HTR-8/SVneo (cell line): ENCODE results near the gene RNF213.
"Not testable (repeated sequence)": the region's sequence is repeated elsewhere in the genome, so short reads cannot be mapped to it uniquely, and the experiment has no call there.

ENCODE experiments used
- DNase-seq: peaks from one replicate; pipeline ENCODE4 v3.0.0; 2011; ENCODE audit warnings: low spot score, mixed read lengths; ENCODE audit not compliant: insufficient read length
- FAIRE-seq: peaks from 2 replicates; lab custom pipeline; 2011; peaks lifted over from hg19 to GRCh38; lab: Jason Lieb, UNC

Gene RNF213

GRCh38 chr17:80289616-80290015 lies 29.0 kb downstream of the RNF213 start:
- no peak for DNase-seq

DNA sequence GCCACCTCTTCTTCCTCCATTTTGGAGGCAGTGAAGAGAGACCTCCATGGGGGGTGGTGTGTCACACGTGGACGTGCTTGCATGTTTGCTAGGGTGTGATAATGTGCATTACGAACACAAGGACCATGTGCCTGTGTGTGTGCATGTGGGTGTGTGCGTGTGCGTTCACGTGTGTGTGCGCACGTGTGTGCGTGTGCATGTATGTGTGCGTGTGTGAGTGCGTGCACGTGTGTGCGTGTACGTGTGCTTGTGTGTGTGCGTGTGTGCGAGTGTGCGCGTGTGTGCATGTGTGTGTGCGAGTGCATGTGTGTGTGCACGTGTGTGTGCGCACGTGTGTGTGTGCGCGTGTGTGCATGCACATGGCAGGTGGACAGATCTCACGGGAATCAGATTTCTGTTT lies 29.5 kb downstream of the RNF213 start:
- no peak for DNase-seq

More at GRCh38 chr17:80289616-80290015, 29.0 kb downstream of the RNF213 start:
- no peak for FAIRE-seq

DNA sequence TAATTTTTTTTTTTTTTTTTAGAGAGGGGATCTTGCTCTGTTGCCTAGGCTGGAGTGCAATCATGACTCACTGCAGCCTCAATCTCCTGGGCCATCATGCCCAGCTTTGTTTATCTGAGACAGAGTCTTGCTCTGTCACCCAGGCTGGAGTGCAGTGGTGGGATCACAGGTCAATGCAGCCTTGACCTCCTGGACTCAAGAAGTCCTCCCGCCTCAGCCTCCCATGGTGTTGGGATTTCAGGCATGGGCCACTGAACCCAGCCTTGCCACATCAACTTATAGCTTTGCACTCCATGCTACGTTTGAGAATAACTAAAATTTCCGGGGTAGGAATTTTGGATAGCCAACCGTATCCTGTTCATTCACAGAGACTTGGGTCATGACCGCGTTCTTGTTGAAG lies 30.6 kb downstream of the RNF213 start:
- FAIRE-seq: no peak
- no peak for DNase-seq

More for the DNA sequence above, 29.5 kb downstream of the RNF213 start:
- FAIRE-seq: peak; percentile 97

DNA sequence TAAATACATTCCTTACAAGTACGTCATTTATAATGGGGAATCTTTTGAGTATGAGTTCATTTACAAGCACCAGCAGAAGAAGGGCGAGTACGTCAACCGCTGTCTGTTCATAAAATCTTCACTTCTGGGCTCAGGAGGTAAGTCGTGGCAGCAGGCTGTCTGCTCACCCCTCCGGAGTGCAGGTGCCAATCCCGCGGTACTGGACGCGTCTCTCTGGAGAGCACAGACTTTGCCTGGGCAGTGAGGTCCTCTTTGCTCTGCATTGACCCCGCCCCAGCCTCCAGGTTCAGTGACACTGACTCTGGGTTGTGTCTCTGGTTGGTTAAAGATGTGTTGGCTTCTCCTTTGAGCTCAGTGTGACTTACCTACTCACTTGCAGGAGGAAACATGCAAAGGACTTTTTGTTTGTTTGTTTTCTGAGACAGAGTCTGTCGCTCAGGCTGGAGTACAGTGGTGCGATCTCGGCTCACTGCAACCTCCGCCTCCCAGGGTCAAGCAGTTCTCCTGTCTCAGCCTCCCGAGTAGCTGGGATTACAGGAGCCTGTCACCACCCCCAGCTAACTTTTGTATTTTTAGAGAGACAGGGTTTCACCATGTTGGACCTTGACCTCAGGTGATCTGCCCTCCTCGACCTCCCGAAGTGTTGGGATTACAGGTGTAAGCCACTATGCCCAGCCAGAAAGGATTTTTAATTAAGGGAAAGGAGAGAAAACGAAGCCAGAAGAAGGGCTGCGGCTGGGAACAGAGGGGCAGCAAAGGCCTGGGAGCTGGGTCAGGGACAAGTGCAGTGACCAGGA lies 31.2 kb downstream of the RNF213 start:
- FAIRE-seq (no peak), DNase-seq (no peak)

DNA sequence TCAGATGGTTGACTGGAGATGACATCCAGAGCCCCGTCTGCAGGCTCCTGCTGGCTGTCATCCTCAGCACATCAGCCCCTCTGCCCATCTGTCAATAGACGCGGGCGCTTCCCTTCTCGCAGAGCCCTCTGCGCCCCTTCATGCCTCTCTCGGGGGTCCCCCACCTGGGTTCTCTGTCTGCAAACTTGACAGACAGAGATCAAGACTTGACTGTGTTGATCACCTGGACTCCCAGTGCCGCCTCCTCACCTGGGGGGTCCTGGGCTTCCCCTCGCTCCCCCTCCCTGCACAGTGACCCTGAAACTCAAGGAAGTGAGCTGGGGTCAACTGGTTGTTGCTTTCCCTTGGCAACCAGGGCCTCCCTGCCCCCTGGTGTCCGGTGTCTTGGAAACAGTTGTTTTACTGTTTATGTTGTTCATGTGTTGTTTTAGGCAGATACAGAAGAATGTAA lies 31.9 kb downstream of the RNF213 start:
- FAIRE-seq: no peak
- DNase-seq: no peak

DNA sequence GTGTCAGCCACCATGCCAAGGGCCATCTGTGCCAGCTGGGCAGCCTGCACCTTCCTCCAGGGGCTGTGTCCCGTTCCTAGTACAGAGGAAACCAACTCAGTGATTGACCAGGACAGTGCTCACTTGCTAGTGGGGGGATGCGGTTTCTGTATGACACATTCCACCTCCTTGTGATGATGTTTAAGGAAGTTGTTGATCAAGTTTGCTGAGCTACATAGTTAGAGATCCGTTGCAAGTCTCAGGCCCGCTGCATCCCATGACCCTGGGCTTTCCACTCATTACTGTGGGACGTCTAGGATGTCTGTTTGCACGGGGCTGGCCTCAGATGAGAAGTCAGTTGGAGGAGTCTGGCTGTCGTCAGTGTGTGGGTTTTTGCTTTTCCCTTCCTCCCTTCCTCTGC lies 33.6 kb downstream of the RNF213 start:
- DNase-seq (no peak), FAIRE-seq (no peak)

DNA sequence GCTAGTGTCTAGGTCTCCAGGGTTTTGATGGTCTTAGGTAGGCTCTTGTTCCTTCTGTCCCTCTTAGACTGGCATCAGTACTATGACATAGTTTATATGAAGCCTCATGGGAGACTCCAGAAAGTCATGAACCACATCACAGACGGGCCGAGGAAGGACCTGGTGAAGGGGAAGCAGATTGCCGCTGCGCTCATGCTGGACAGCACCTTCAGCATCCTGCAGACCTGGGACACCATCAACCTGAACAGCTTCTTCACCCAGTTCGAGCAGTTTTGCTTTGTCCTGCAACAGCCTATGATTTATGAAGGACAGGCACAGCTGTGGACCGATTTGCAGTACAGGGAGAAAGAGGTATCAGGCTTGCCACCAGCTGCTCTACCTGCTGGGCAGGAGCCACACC lies 34.0 kb downstream of the RNF213 start:
- FAIRE-seq (no peak), DNase-seq (no peak)

DNA sequence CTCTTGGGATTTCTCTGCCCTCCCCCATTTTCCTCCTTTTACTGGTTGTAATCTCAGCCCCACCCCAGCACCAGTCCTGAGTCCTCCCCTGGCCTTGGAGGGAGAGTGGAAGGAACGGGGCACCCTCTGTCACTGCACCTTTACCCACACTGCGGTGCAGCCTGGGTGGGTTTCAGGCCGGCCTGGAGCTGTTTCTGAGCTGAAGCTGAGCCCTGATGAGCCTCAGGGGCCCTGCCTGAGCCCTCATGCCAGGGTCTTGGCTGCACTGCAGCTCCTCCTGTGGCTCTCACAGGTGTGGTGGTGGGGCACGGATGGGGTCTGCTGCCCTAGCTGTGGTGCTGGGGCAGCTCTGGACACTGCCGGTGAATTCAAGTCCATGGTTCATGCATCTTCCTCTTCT lies 34.5 kb downstream of the RNF213 start:
- no peak for DNase-seq
- no peak for FAIRE-seq

GRCh38 chr17:80295559-80295958 lies 34.9 kb downstream of the RNF213 start:
- DNase-seq (no peak), FAIRE-seq (no peak)

DNA sequence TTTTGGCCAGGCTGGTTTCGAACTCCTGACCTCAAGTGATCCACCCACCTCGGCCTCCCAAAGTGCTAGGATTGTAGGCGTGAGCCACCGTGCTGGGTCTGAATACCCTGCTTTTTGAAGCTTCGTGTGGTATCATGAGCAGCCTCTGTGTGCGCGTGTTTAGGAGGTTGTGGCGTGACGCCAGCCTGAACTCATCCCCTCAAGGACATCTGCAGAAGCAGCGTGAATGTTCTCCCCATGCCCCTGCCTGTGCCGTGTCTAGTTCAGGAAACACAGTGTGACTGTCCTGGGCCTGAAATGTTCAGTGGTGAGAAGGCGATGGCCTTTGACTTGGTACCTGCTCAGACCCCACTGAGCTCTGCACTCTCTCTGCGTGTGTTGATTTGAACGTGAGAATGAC lies 35.6 kb downstream of the RNF213 start:
- no peak for DNase-seq
- FAIRE-seq: no peak

DNA sequence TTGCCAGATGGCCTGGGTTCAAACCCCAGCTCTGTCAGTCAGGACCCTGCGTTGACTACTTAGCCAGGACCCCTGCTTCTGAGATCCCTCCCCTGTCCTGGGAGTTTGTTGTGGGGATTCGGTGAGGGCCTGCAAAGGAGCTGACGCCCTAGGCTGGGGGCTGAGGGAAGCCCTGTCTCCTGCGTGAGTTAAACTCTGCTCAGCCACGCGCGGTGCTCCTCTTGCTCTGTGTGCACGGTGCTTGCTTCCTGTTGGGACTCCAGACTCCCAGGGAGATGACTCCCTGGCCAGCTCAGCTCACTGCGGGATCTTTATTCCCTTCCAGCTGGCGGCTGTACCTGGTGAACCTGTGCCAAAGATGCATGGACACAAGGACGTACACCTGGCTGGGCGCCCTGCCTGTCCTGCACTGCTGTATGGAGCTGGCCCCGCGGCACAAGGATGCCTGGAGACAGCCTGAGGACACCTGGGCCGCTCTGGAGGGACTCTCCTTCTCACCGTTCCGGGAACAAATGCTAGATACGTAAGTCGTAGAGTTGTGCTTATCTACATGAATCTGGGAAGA lies 37.4 kb downstream of the RNF213 start:
- DNase-seq: no peak
- no peak for FAIRE-seq

DNA sequence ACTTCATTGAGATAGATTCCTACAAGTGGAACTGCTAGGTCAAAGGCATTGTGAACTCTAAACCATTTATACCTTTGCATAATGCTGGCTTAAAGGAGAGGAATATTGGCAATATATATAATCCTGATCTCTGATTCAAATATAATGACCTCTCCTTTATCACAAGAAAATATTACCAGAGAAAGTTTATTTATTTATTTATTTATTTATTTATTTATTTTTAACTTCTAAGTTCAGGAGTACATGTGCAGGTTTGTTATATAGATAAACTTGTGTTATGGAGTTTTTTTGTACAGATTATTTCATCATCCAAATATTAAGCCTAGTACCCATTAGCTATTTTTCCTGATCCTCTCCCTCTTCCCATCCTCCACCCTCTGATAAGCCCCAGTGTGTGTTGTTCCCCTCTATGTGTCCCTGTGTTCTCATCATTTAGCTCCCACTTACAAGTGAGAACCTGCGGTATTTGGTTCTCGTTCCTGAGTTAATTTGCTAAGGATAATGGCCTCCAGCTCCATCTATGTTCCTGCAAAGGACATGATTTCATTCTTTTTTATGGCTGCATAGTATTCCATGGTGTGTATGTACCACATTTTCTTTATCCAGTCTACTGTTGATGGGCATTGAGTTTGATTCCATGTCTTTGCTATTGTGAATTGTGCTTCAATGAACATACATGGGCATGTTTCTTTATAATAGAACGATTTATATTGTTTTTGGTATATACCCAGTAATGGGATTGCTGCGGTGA lies 38.9 kb downstream of the RNF213 start:
- FAIRE-seq: not testable (repeated sequence)

DNA sequence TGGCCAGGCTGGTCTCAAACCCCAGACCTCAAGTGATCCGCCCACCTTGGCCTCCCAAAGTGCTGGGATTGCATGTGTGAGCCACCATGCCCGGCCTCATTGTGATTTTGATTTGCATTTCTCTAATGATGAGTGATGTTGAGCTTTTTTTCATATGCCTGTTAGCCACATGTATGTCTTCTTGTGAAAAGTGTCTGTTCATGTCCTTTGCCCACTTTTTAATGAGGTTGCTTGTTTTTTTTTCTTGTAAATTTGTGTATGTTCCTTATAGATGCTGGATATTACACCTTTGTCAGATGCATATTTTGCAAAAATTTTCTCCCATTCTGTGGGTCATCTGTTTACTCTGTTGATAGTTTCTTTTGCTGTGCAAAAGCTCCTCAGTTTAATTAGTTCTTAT lies 40.1 kb downstream of the RNF213 start:
- DNase-seq, FAIRE-seq: not testable (repeated sequence)

More for the DNA sequence above, 38.9 kb downstream of the RNF213 start:
- DNase-seq: not testable (repeated sequence)

- DNase-seq: no peak
- FAIRE-seq: no peak
These were observed 43.2 kb downstream of the RNF213 start for GRCh38 chr17:80303824-80304223.

DNA sequence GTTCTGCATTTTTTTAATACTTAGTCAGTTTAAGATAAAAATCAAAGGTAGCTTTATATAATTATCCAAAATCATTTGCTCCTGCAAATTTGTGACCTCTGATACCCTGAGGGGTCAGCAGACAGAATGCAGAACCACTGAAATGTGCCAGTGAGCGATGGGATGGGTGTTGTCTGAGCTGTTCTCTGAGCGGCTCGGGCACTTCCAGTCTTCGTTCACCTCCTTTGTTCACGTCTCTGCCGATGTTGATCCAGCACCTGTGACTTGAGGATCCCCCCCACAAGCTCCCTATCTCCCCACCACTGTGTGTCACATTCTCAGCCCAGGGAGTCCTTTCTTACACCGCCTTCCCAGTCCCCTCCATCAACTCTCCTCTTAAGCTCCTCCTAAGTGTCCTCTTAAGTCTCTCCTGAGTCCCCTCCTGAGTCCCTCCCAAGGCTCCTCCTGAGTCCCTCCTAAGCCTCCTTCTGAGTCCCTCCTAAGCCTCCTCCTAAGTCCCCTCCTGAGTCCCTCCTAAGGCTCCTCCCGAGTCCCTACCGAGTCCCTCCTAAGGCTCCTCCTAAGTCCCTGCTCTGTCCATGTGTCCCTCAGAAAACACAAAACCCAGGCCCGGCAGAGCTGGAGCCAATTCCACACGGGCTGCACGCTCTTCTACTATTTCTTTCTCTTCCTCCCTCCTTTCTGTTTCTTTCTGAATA lies 47.5 kb downstream of the RNF213 start:
- FAIRE-seq: no peak
- DNase-seq: no peak

GRCh38 chr17:80308692-80309517 lies 48.3 kb downstream of the RNF213 start:
- no peak for DNase-seq
- FAIRE-seq: no peak

- FAIRE-seq: no peak
- no peak for DNase-seq
These were observed 50.7 kb downstream of the RNF213 start for GRCh38 chr17:80311216-80311827.

- no peak for DNase-seq
- no peak for FAIRE-seq
These were observed 52.0 kb downstream of the RNF213 start for GRCh38 chr17:80312621-80313135.
